Fibroblast of lung (primary cell): ENCODE results near the gene TSLP.

Source experiments
- EZH2 ChIP-seq: IDR thresholded peaks from 2 replicates; pipeline ENCODE4 v1.5.1; 2012; ENCODE audit warnings: low read length, control low read depth, mild to moderate bottlenecking; ENCODE audit errors: missing control alignments
- TF ChIP-seq, protein P1 (sequence below), 2 donors: IDR thresholded peaks in 1 of 2; conservative IDR thresholded peaks in 1 of 2; 1 replicate in 1 of 2; 2 replicates in 1 of 2; pipeline ENCODE4 v1.5.1; 2011 to 2012; ENCODE audit warnings: low read length in 2 of 2, control low read depth in 1 of 2, inconsistent platforms in 1 of 2, low read depth in 1 of 2, mild to moderate bottlenecking in 1 of 2

GRCh38 chr5:111074244-111074643, 2.7 kb downstream of the TSLP start:
- TF ChIP-seq, protein P1, sequence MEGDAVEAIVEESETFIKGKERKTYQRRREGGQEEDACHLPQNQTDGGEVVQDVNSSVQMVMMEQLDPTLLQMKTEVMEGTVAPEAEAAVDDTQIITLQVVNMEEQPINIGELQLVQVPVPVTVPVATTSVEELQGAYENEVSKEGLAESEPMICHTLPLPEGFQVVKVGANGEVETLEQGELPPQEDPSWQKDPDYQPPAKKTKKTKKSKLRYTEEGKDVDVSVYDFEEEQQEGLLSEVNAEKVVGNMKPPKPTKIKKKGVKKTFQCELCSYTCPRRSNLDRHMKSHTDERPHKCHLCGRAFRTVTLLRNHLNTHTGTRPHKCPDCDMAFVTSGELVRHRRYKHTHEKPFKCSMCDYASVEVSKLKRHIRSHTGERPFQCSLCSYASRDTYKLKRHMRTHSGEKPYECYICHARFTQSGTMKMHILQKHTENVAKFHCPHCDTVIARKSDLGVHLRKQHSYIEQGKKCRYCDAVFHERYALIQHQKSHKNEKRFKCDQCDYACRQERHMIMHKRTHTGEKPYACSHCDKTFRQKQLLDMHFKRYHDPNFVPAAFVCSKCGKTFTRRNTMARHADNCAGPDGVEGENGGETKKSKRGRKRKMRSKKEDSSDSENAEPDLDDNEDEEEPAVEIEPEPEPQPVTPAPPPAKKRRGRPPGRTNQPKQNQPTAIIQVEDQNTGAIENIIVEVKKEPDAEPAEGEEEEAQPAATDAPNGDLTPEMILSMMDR (conservative IDR thresholded peaks at IDR 0.05 in 1 of 2, IDR thresholded peaks at IDR 0.05 in 1 of 2; ENCODE audit: low read depth in 1 of 2, low read length in 2 of 2), result no peak
- no peak for TF ChIP-seq EZH2
